OCI-LY7 (cell line): Measurements from ENCODE around the gene IFRD2. TPM values are rescaled to one million over a fixed set of nuclear protein-coding genes. Genes with fewer than 3 reads are reported as not detected.

Source experiments
- BruUV-seq: library from RNA; stranded (reverse); fragments of 400-500 nt; replicated peaks from 2 replicates; lab custom pipeline; 2021; lab: Mats Ljungman, UMichigan
- CTCF ChIA-PET: fragments of 300-600 bp; sonication (Branson Sonifier 250); formaldehyde crosslinking; loops from one replicate; lab custom pipeline; 2022; ENCODE audit warnings: antibody characterized with exemption; ENCODE audit not compliant: unreplicated experiment; lab: Charles Lee
- POLR2A ChIA-PET: fragments of 300-600 bp; sonication (Branson Sonifier 250); formaldehyde crosslinking; loops from one replicate; lab custom pipeline; 2022; ENCODE audit warnings: antibody characterized with exemption; lab: Charles Lee
- DNase-seq: peaks from one replicate; pipeline ENCODE4 v3.0.0-alpha.2; 2015; ENCODE audit warnings: low spot score
- H2AFZ ChIP-seq: fragments of 200-600 bp; sonication (generic), shearing (Covaris generic); 2 replicates; pipeline ENCODE4 v1.6.1; 2014; ENCODE audit warnings: mild to moderate bottlenecking, antibody characterized with exemption, low read length, moderate library complexity
- H3K27ac ChIP-seq: fragments of 200-600 bp; sonication (generic); 2 replicates; pipeline ENCODE4 v1.5.1; 2014; ENCODE audit warnings: mixed run types, low read depth, mild to moderate bottlenecking, moderate library complexity, low read length, inconsistent platforms; ENCODE audit not compliant: poor library complexity, severe bottlenecking
- H3K36me3 ChIP-seq: fragments of 200-600 bp; sonication (generic); 2 replicates; pipeline ENCODE4 v1.6.1; 2014; ENCODE audit warnings: mild to moderate bottlenecking, antibody characterized with exemption, low read length, moderate library complexity, mixed read lengths; ENCODE audit not compliant: insufficient read depth
- H3K4me1 ChIP-seq: fragments of 200-600 bp; sonication (generic); 2 replicates; pipeline ENCODE4 v1.5.1; 2014; ENCODE audit warnings: mild to moderate bottlenecking, low read length; ENCODE audit not compliant: insufficient read depth, poor library complexity, severe bottlenecking
- H3K4me2 ChIP-seq: fragments of 200-600 bp; sonication (generic); 2 replicates; pipeline ENCODE4 v1.6.1; 2014; ENCODE audit warnings: mild to moderate bottlenecking, low read length
- H3K4me3 ChIP-seq: fragments of 200-600 bp; sonication (generic); 2 replicates; pipeline ENCODE4 v1.5.1; 2014; ENCODE audit warnings: mild to moderate bottlenecking, low read depth, low read length; ENCODE audit not compliant: poor library complexity, severe bottlenecking
- H3K79me2 ChIP-seq: fragments of 200-600 bp; sonication (generic); 2 replicates; pipeline ENCODE4 v1.6.1; 2016; ENCODE audit warnings: low read depth, mild to moderate bottlenecking, low read length, moderate library complexity, mixed read lengths; ENCODE audit not compliant: insufficient read depth
- H3K9me2 ChIP-seq: fragments of 200-600 bp; sonication (generic); 2 replicates; pipeline ENCODE4 v1.6.1; 2016; ENCODE audit warnings: mild to moderate bottlenecking, low read length, mixed read lengths; ENCODE audit not compliant: insufficient read depth
- H3K9me3 ChIP-seq: fragments of 200-600 bp; sonication (generic); 2 replicates; pipeline ENCODE4 v1.6.1; 2014; ENCODE audit warnings: mild to moderate bottlenecking, mixed run types, low read length, mixed read lengths
- H4K20me1 ChIP-seq: fragments of 200-600 bp; sonication (generic); 2 replicates; pipeline ENCODE4 v1.6.1; 2014; ENCODE audit warnings: mild to moderate bottlenecking, antibody characterized with exemption, low read length, moderate library complexity, mixed read lengths; ENCODE audit not compliant: insufficient read depth
- EZH2phosphoT487 ChIP-seq: fragments of 200-600 bp; sonication (generic); IDR thresholded peaks from 2 replicates; pipeline ENCODE4 v1.6.1; 2018; ENCODE audit warnings: low read depth, borderline replicate concordance, mild to moderate bottlenecking, mixed run types, antibody characterized with exemption, low read length, moderate library complexity, mixed read lengths
- intact Hi-C: fragments of 100-400 bp; cut with micrococcal nuclease; formaldehyde crosslinking; loops from one replicate; pipeline ENCODE4 v1.10.0; 2022; ENCODE audit not compliant: unreplicated experiment
- total RNA-seq, 2 experiments: library from RNA; depleted of rRNA in 1 of 2; stranded (reverse); fragments of >200 nt in 1 of 2; shearing (Covaris generic) in 1 of 2; gene quantifications; 2 replicates each; pipeline ENCODE4 v1.2.3, GENCODE V29; 2014 to 2022
- TF ChIP-seq, protein P1 (sequence below): fragments of 200-600 bp; sonication (generic); conservative IDR thresholded peaks from 2 replicates; pipeline ENCODE4 v1.5.1; 2014; ENCODE audit warnings: mild to moderate bottlenecking, antibody characterized with exemption, low read length, moderate library complexity, mixed read lengths

The IFRD2 gene
- total RNA-seq, 2 experiments from 2014 or later = 93.3 to 95.5 TPM

DNA sequence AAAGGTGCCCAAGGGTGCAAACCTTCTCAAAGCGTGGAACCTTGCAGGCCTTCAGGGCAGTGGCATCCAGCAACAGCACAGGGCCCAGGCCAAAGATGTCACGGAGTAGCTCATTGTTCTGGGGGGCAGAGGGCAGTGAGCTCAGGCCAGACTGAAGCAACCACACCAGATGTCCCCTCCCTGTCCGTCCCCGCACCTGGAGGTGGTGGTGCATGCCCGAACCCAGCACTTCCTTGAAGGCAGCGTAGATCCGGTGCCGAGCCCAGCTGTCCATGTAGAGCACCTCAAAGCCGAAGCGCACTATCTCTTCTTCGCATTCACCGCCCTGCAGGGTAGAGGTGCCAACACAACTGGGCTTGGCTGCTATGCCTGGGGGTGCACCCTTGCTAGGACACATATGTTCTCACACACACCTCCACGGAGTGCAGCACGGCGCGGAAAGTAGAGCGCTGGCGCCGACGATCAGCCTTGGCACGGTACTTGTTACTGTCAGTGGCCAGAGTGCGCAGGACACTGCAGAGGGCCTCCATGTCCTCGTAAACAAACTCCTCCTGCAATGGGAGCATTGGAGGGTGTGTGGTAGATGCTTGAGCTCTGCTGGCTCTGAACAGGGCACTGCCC, 3.7 kb downstream of the IFRD2 start:
- no peak overlapping the region for H3K27ac ChIP-seq
- H2AFZ ChIP-seq = no peak overlapping the region
- no peaks in the 10 kb centered on the region for H3K9me3 ChIP-seq
- H3K79me2 ChIP-seq = peaks cover 20% of the 10 kb centered on the region
- intact Hi-C loops = no loop called here
- H3K4me2 ChIP-seq = no peak overlapping the region
- no TSS peak for BruUV-seq
- H3K4me3 ChIP-seq = no peak overlapping the region
- no peak for DNase-seq
- POLR2A ChIA-PET = no interaction called here
- no peaks in the 10 kb centered on the region for H3K9me2 ChIP-seq
- CTCF ChIA-PET = no interaction called here
- no peaks in the 10 kb centered on the region for H4K20me1 ChIP-seq
- TF ChIP-seq, protein P1, sequence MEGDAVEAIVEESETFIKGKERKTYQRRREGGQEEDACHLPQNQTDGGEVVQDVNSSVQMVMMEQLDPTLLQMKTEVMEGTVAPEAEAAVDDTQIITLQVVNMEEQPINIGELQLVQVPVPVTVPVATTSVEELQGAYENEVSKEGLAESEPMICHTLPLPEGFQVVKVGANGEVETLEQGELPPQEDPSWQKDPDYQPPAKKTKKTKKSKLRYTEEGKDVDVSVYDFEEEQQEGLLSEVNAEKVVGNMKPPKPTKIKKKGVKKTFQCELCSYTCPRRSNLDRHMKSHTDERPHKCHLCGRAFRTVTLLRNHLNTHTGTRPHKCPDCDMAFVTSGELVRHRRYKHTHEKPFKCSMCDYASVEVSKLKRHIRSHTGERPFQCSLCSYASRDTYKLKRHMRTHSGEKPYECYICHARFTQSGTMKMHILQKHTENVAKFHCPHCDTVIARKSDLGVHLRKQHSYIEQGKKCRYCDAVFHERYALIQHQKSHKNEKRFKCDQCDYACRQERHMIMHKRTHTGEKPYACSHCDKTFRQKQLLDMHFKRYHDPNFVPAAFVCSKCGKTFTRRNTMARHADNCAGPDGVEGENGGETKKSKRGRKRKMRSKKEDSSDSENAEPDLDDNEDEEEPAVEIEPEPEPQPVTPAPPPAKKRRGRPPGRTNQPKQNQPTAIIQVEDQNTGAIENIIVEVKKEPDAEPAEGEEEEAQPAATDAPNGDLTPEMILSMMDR = no peak
- TF ChIP-seq EZH2phosphoT487 = no peak
- H3K4me1 ChIP-seq = peaks cover 6% of the 10 kb centered on the region
- peaks cover 52% of the 10 kb centered on the region for H3K36me3 ChIP-seq

DNA sequence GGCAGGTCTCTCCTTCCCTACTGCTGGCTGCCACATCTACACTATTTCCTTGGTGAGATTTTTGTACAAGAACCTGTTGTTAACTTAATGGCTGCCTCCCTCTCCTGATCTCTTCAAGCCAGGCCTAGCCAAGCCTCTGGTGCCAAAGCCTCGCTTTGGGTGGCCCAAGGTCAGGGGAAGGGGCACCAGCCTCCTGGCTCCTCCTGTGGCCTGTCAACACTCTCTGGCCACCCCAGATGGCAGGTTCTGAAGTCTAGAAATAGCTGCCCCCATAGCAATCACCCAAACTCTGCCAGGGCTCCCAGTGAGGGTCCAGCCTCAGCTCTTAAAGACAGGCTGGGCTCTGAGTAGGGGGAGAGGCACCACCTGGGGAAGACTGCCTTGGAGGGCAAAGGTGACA, 5.0 kb downstream of the IFRD2 start:
- peaks cover 52% of the 10 kb centered on the region for H3K36me3 ChIP-seq
- H3K4me2 ChIP-seq = no peak overlapping the region
- H3K79me2 ChIP-seq = peaks cover 20% of the 10 kb centered on the region
- H3K4me1 ChIP-seq = no peaks in the 10 kb centered on the region
- H3K4me3 ChIP-seq = no peak overlapping the region
- H3K9me3 ChIP-seq = no peaks in the 10 kb centered on the region
- CTCF ChIA-PET = no interaction called here
- no peak overlapping the region for H3K27ac ChIP-seq
- TF ChIP-seq EZH2phosphoT487 = no peak
- TF ChIP-seq, protein P1 = no peak
- intact Hi-C loops = no loop called here
- no peak overlapping the region for H2AFZ ChIP-seq
- DNase-seq = no peak
- no peaks in the 10 kb centered on the region for H4K20me1 ChIP-seq
- POLR2A ChIA-PET = no interaction called here
- no peaks in the 10 kb centered on the region for H3K9me2 ChIP-seq
- BruUV-seq = no TSS peak
